Fibroblast of lung (primary cell): ENCODE data around the gene RPA3. TPM values are rescaled to one million over a fixed set of nuclear protein-coding genes. Genes with fewer than 3 reads are reported as not detected.
"Not testable (repeated sequence)": the region's sequence is repeated elsewhere in the genome, so short reads cannot be mapped to it uniquely, and the experiment has no call there.

Source experiments
- DNase-seq, 2 donors: peaks; one replicate each; pipeline versions ENCODE4 v3.0.0 to v3.0.0-alpha.2; 2010; ENCODE audit warnings: low read depth in 2 of 2
- H2AFZ ChIP-seq: 2 replicates; pipeline ENCODE4 v1.5.1; 2012; ENCODE audit warnings: low read length, control low read depth, inconsistent platforms
- H3K27ac ChIP-seq: 2 replicates; pipeline ENCODE4 v1.5.1; 2011; ENCODE audit warnings: low read length, control low read depth; ENCODE audit not compliant: insufficient read depth
- H3K27me3 ChIP-seq: 2 replicates; pipeline ENCODE4 v1.5.1; 2011; ENCODE audit warnings: mild to moderate bottlenecking, low read length; ENCODE audit not compliant: control insufficient read depth, insufficient read depth
- H3K36me3 ChIP-seq: 2 replicates; pipeline ENCODE4 v1.5.1; 2011; ENCODE audit warnings: low read length; ENCODE audit not compliant: control insufficient read depth, insufficient read depth
- H3K4me1 ChIP-seq: 2 replicates; pipeline ENCODE4 v1.5.1; 2011; ENCODE audit warnings: low read length; ENCODE audit not compliant: control insufficient read depth, insufficient read depth; ENCODE audit errors: extremely low read depth
- H3K4me2 ChIP-seq: 2 replicates; pipeline ENCODE4 v1.5.1; 2011; ENCODE audit warnings: low read length, control low read depth; ENCODE audit not compliant: insufficient read depth; ENCODE audit errors: extremely low read depth
- H3K4me3 ChIP-seq, 4 experiments: fragments of 200-600 bp in 1 of 4; sonication (generic) in 1 of 4; replicated peaks in 1 of 4; 2 replicates each; pipeline ENCODE4 v1.5.1; 2011 to 2016; ENCODE audit warnings: low read length in 4 of 4, low read depth in 3 of 4, mild to moderate bottlenecking in 3 of 4, control low read depth in 2 of 4, inconsistent platforms in 1 of 4, mixed read lengths in 1 of 4; ENCODE audit not compliant: insufficient read depth in 1 of 4; ENCODE audit errors: control extremely low read depth in 1 of 4
- H3K79me2 ChIP-seq: 2 replicates; pipeline ENCODE4 v1.5.1; 2012; ENCODE audit warnings: mild to moderate bottlenecking, low read length, inconsistent platforms; ENCODE audit not compliant: control insufficient read depth, insufficient read depth
- H3K9ac ChIP-seq: 2 replicates; pipeline ENCODE4 v1.5.1; 2011; ENCODE audit warnings: mild to moderate bottlenecking, low read length, control low read depth; ENCODE audit not compliant: insufficient read depth
- H3K9me3 ChIP-seq: 2 replicates; pipeline ENCODE4 v1.5.1; 2012; ENCODE audit warnings: low read depth, low read length; ENCODE audit not compliant: control insufficient read depth, insufficient read depth
- H4K20me1 ChIP-seq: 2 replicates; pipeline ENCODE4 v1.5.1; 2011; ENCODE audit warnings: low read length; ENCODE audit not compliant: control insufficient read depth, insufficient read depth; ENCODE audit errors: extremely low read depth
- CTCF ChIP-seq, 2 donors: IDR thresholded peaks in 1 of 2; conservative IDR thresholded peaks in 1 of 2; 1 replicate in 1 of 2; 2 replicates in 1 of 2; pipeline ENCODE4 v1.5.1; 2011 to 2012; ENCODE audit warnings: low read length in 2 of 2, control low read depth in 1 of 2, inconsistent platforms in 1 of 2, low read depth in 1 of 2, mild to moderate bottlenecking in 1 of 2
- EZH2 ChIP-seq: IDR thresholded peaks from 2 replicates; pipeline ENCODE4 v1.5.1; 2012; ENCODE audit warnings: low read length, control low read depth, mild to moderate bottlenecking; ENCODE audit errors: missing control alignments
- polyA plus RNA-seq, 2 donors: library from polyadenylated mRNA; depleted of rRNA in 1 of 2; stranded (reverse) in 1 of 2; unstranded in 1 of 2; fragments of >200 nt; gene quantifications; 2 replicates each; pipeline ENCODE4 v1.2.1, GENCODE V29; 2011 to 2012; ENCODE audit warnings: missing spikeins in 1 of 2
- total RNA-seq: library from RNA; depleted of rRNA; stranded (reverse); fragments of >200 nt; gene quantifications from 2 replicates; pipeline ENCODE4 v1.2.1, GENCODE V29; 2014

The RPA3 gene
- total and polyA plus RNA-seq, 2 donors (not counting 1 experiment from before 2014, with no cell fraction given): 19.0 to 23.9 TPM

- H3K4me2 ChIP-seq: no peak overlapping the region
- H4K20me1 ChIP-seq: no peaks in the 10 kb centered on the region
- no peak overlapping the region for H2AFZ ChIP-seq
- peak; percentile 2 to 52 for DNase-seq
- no peak for TF ChIP-seq EZH2
- peak; percentile 23 to 58 for TF ChIP-seq CTCF (conservative IDR thresholded peaks at IDR 0.05 in 1 of 2, IDR thresholded peaks at IDR 0.05 in 1 of 2; ENCODE audit: low read depth in 1 of 2, low read length in 2 of 2)
- H3K4me3 ChIP-seq: no peak overlapping the region
- no peaks in the 10 kb centered on the region for H3K79me2 ChIP-seq
- H3K36me3 ChIP-seq: no peaks in the 10 kb centered on the region
- no peak overlapping the region for H3K9ac ChIP-seq
- H3K27me3 ChIP-seq: no peaks in the 10 kb centered on the region
- H3K9me3 ChIP-seq: no peaks in the 10 kb centered on the region
- no peaks in the 10 kb centered on the region for H3K4me1 ChIP-seq
- H3K27ac ChIP-seq: no peak overlapping the region
Observed at GRCh38 chr7:7662527-7662926, 55.9 kb downstream of the RPA3 start.

GRCh38 chr7:7656459-7656858, 61.9 kb downstream of the RPA3 start:
- not testable (repeated sequence) for H3K27me3 ChIP-seq, H2AFZ ChIP-seq, H3K4me1 ChIP-seq, H3K79me2 ChIP-seq, H3K4me2 ChIP-seq, H3K27ac ChIP-seq, H4K20me1 ChIP-seq, H3K9ac ChIP-seq, H3K36me3 ChIP-seq, DNase-seq, H3K4me3 ChIP-seq, H3K9me3 ChIP-seq

- H3K27me3 ChIP-seq: no peaks in the 10 kb centered on the region
- TF ChIP-seq EZH2 (no peak), CTCF (conservative IDR thresholded peaks at IDR 0.05 in 1 of 2, IDR thresholded peaks at IDR 0.05 in 1 of 2; ENCODE audit: low read depth in 1 of 2, low read length in 2 of 2) (no peak)
- H3K4me1 ChIP-seq: no peaks in the 10 kb centered on the region
- no peaks in the 10 kb centered on the region for H3K36me3 ChIP-seq
- H4K20me1 ChIP-seq: no peaks in the 10 kb centered on the region
- no peak for DNase-seq
- H3K27ac ChIP-seq: no peak overlapping the region
- H3K4me3 ChIP-seq: no peak overlapping the region
- H3K9me3 ChIP-seq: no peaks in the 10 kb centered on the region
- H2AFZ ChIP-seq: no peak overlapping the region
- H3K79me2 ChIP-seq: no peaks in the 10 kb centered on the region
- H3K4me2 ChIP-seq: no peak overlapping the region
- no peak overlapping the region for H3K9ac ChIP-seq
Observed at GRCh38 chr7:7654964-7655715, 63.3 kb downstream of the RPA3 start.
